CMK (cell line): ENCODE results near the gene MEF2A.
"Not testable (repeated sequence)": the region's sequence is repeated elsewhere in the genome, so short reads cannot be mapped to it uniquely, and the experiment has no call there.

Experiments used
- DNase-seq: peaks from one replicate; pipeline ENCODE4 v3.0.0-alpha.2; 2010; ENCODE audit warnings: low read depth

The MEF2A gene

GRCh38 chr15:99731336-99732123, 165.7 kb downstream of the MEF2A start:
- no peak for DNase-seq

GRCh38 chr15:99732124-99732750, 166.5 kb downstream of the MEF2A start:
- no peak for DNase-seq

- peak; percentile 29 for DNase-seq
Measured at GRCh38 chr15:99732751-99733267, 167.0 kb downstream of the MEF2A start.

GRCh38 chr15:99733268-99734039, 167.7 kb downstream of the MEF2A start, which contains the start of gene LYSMD4:
LYSMD4 (minus strand) TSS chr15:99733437; CDS start chr15:99731999, 1,438 bp downstream.
- DNase-seq: peak; percentile 92

- DNase-seq: not testable (repeated sequence)
Measured at GRCh38 chr15:99734040-99734291, 168.2 kb downstream of the MEF2A start.

- no peak for DNase-seq
Measured at GRCh38 chr15:99734575-99734974, 168.8 kb downstream of the MEF2A start.

GRCh38 chr15:99735868-99736267, 170.1 kb downstream of the MEF2A start:
- no peak for DNase-seq

GRCh38 chr15:99736702-99737101, 170.9 kb downstream of the MEF2A start:
- DNase-seq: no peak

GRCh38 chr15:99738021-99738847, 172.4 kb downstream of the MEF2A start:
- DNase-seq: no peak

- DNase-seq: no peak
Measured at GRCh38 chr15:99741835-99742234, 176.1 kb downstream of the MEF2A start.

GRCh38 chr15:99744142-99744541, 178.4 kb downstream of the MEF2A start:
- no peak for DNase-seq

- no peak for DNase-seq
Measured at GRCh38 chr15:99745370-99746086, 179.7 kb downstream of the MEF2A start.

- DNase-seq: no peak
Measured at GRCh38 chr15:99749386-99749785, 183.6 kb downstream of the MEF2A start.

- DNase-seq: not testable (repeated sequence)
Measured at GRCh38 chr15:99750326-99750725, 184.5 kb downstream of the MEF2A start.

GRCh38 chr15:99752556-99752955, 186.8 kb downstream of the MEF2A start:
- no peak for DNase-seq

- DNase-seq: no peak
Measured at GRCh38 chr15:99753066-99753465, 187.3 kb downstream of the MEF2A start.

GRCh38 chr15:99755692-99756409, 190.1 kb downstream of the MEF2A start:
- DNase-seq: peak; percentile 60

GRCh38 chr15:99762288-99762687, 196.5 kb downstream of the MEF2A start:
- DNase-seq: no peak

GRCh38 chr15:99763827-99764226, 198.0 kb downstream of the MEF2A start:
- no peak for DNase-seq

- no peak for DNase-seq
Measured at GRCh38 chr15:99764522-99764921, 198.7 kb downstream of the MEF2A start.
